PC-3 (cell line): ENCODE results near the gene NLRX1.

Experiments used
- EZH2 ChIP-seq: fragments of 300-600 bp; sonication (generic); IDR thresholded peaks from one replicate; pipeline ENCODE4 v1.6.1; 2017; ENCODE audit warnings: antibody characterized with exemption, mild to moderate bottlenecking, low read length; ENCODE audit not compliant: unreplicated experiment
- EZH2phosphoT487 ChIP-seq: fragments of 300-600 bp; sonication (generic); IDR thresholded peaks from 2 replicates; pipeline ENCODE4 v1.6.1; 2018; ENCODE audit warnings: mild to moderate bottlenecking, antibody characterized with exemption, low read length, borderline replicate concordance
- TF ChIP-seq, protein P1 (sequence below): fragments of 300-600 bp; sonication (generic); conservative IDR thresholded peaks from 2 replicates; pipeline ENCODE4 v1.5.1; 2017; ENCODE audit warnings: antibody characterized with exemption, low read depth, mild to moderate bottlenecking, low read length

DNA sequence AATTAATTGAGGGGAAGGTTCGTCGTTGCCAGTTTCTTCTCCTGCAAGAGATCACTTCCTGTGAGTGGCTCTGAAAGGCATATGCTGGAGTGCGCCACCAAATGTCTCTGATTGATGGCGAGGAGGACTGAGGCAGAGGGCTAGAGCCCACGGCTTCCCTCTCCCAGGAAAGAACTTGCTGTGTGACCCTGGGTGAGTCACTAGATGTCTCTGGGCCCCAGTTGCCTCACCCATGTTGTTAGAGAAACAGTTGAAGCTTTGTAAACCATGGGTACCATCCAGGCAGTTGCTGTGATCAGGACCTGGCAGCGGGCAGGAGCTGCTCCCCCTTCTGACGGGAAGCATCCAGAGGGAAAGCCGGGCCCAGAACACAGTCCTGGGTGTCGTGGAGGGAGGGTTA, 16.5 kb upstream of the NLRX1 start:
- TF ChIP-seq, protein P1, sequence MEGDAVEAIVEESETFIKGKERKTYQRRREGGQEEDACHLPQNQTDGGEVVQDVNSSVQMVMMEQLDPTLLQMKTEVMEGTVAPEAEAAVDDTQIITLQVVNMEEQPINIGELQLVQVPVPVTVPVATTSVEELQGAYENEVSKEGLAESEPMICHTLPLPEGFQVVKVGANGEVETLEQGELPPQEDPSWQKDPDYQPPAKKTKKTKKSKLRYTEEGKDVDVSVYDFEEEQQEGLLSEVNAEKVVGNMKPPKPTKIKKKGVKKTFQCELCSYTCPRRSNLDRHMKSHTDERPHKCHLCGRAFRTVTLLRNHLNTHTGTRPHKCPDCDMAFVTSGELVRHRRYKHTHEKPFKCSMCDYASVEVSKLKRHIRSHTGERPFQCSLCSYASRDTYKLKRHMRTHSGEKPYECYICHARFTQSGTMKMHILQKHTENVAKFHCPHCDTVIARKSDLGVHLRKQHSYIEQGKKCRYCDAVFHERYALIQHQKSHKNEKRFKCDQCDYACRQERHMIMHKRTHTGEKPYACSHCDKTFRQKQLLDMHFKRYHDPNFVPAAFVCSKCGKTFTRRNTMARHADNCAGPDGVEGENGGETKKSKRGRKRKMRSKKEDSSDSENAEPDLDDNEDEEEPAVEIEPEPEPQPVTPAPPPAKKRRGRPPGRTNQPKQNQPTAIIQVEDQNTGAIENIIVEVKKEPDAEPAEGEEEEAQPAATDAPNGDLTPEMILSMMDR = no peak
- TF ChIP-seq EZH2phosphoT487 = no peak
- TF ChIP-seq EZH2 = no peak
